Panc1 (cell line): Measurements from ENCODE around the gene NDUFV3. TPM values are rescaled to one million over a fixed set of nuclear protein-coding genes. Genes with fewer than 3 reads are reported as not detected.

Source experiments
- ATAC-seq: fragments of 200-7000 bp; cut with Tn5 transposase; 2 replicates; pipeline ENCODE4 v1.9.1; 2020; ENCODE audit warnings: mild to moderate bottlenecking, moderate library complexity
- BruUV-seq: library from RNA; stranded (reverse); fragments of 400-500 nt; replicated peaks from 2 replicates; lab custom pipeline; 2021; lab: Mats Ljungman, UMichigan
- CTCF ChIA-PET: fragments of 300-600 bp; sonication (Branson Sonifier 250); formaldehyde crosslinking; loops from one replicate; lab custom pipeline; 2022; ENCODE audit warnings: antibody characterized with exemption; lab: Charles Lee
- POLR2A ChIA-PET: fragments of 300-600 bp; sonication (Branson Sonifier 250); formaldehyde crosslinking; loops from one replicate; lab custom pipeline; 2022; ENCODE audit warnings: antibody characterized with exemption; lab: Charles Lee
- DNase-seq: peaks from one replicate; pipeline ENCODE4 v3.0.0-alpha.2; 2010; ENCODE audit warnings: low read depth, low spot score
- H3K27ac ChIP-seq: 2 replicates; pipeline ENCODE4 v1.5.1; 2011; ENCODE audit warnings: mild to moderate bottlenecking, low read length, inconsistent platforms
- H3K27me3 ChIP-seq: fragments of 200-500 bp; sonication (Bioruptor generic); 2 replicates; pipeline ENCODE4 v1.6.0; 2014; ENCODE audit warnings: low read length, inconsistent platforms; ENCODE audit not compliant: control insufficient read depth, insufficient read depth
- H3K36me3 ChIP-seq: fragments of 200-500 bp; sonication (Bioruptor generic); 2 replicates; pipeline ENCODE4 v1.5.1; 2014; ENCODE audit warnings: inconsistent platforms, mild to moderate bottlenecking, low read length, moderate library complexity; ENCODE audit not compliant: control insufficient read depth, insufficient read depth
- H3K4me1 ChIP-seq: 2 replicates; pipeline ENCODE4 v1.5.1; 2011; ENCODE audit warnings: inconsistent platforms, mild to moderate bottlenecking, low read length, moderate library complexity; ENCODE audit not compliant: control insufficient read depth, insufficient read depth
- H3K4me3 ChIP-seq, 2 experiments: 2 replicates each; pipeline ENCODE4 v1.5.1; 2011 to 2012; ENCODE audit warnings: low read depth in 2 of 2, low read length in 2 of 2, mild to moderate bottlenecking in 2 of 2, inconsistent platforms in 1 of 2, moderate library complexity in 1 of 2
- H3K9me3 ChIP-seq: fragments of 200-500 bp; sonication (Bioruptor generic); 2 replicates; pipeline ENCODE4 v1.5.1; 2014; ENCODE audit warnings: low read depth, mild to moderate bottlenecking, inconsistent platforms, low read length, moderate library complexity; ENCODE audit not compliant: control insufficient read depth, insufficient read depth
- POLR2AphosphoS5 ChIP-seq: IDR thresholded peaks from 2 replicates; pipeline ENCODE4 v1.6.1; 2012; ENCODE audit warnings: mild to moderate bottlenecking, low read depth, low read length, moderate library complexity
- SIN3A ChIP-seq: IDR thresholded peaks from 2 replicates; pipeline ENCODE4 v1.6.1; 2012; ENCODE audit warnings: low read depth, mild to moderate bottlenecking, low read length, moderate library complexity, borderline replicate concordance; ENCODE audit not compliant: insufficient read depth
- TCF7L2 ChIP-seq: IDR thresholded peaks from 2 replicates; pipeline ENCODE4 v1.6.1; 2011; ENCODE audit warnings: mild to moderate bottlenecking, low read depth, low read length, inconsistent platforms
- in situ Hi-C: cut with HindIII; loops from 2 replicates; pipeline ENCODE4 v1.10.0; 2016; ENCODE audit warnings: low sequenced_read_pairs, low pct_unique_long_range_greater_than_20kb
- intact Hi-C: fragments of 100-400 bp; cut with micrococcal nuclease; formaldehyde crosslinking; loops from one replicate; pipeline ENCODE4 v1.10.0; 2022; ENCODE audit not compliant: unreplicated experiment
- total RNA-seq: library from RNA; stranded (reverse); gene quantifications from one replicate; pipeline ENCODE4 v1.2.1, GENCODE V29; 2021; ENCODE audit not compliant: unreplicated experiment
- TF ChIP-seq, protein P1 (sequence below), 2 experiments: IDR thresholded peaks; 2 replicates each; pipeline ENCODE4 v1.6.1; 2011 to 2012; ENCODE audit warnings: low read depth in 2 of 2, control low read depth in 1 of 2, low read length in 1 of 2, mild to moderate bottlenecking in 1 of 2, moderate library complexity in 1 of 2; ENCODE audit not compliant: insufficient read depth in 1 of 2
- TF ChIP-seq, protein P2 (sequence below): fragments of 450-650 bp; IDR thresholded peaks from 2 replicates; pipeline ENCODE4 v1.5.1; 2017; ENCODE audit warnings: mild to moderate bottlenecking

The NDUFV3 gene
- total RNA-seq, 1 experiment from 2014 or later: 21.1 TPM

DNA sequence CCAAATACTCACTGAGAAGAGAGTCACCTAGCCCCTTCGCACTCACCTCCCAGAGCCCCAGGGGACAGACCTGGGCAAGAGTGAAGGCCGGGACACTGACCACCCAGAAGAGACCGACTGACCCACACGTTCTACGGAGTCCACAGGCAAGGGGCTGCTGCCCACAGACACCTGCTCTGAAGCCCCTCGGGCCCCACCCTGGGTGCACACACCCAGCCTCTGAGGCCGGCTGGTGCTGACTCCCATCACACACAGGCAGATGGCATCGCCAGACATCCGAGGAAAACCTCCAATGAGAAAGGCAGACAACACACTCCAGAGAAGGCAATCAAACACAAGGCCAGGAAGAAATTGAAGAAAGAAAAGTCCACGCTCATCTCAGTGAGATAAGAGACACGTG is 35.9 kb upstream of the NDUFV3 start:
- intact Hi-C loops (no loop called here), in situ Hi-C loops (no loop called here)

DNA sequence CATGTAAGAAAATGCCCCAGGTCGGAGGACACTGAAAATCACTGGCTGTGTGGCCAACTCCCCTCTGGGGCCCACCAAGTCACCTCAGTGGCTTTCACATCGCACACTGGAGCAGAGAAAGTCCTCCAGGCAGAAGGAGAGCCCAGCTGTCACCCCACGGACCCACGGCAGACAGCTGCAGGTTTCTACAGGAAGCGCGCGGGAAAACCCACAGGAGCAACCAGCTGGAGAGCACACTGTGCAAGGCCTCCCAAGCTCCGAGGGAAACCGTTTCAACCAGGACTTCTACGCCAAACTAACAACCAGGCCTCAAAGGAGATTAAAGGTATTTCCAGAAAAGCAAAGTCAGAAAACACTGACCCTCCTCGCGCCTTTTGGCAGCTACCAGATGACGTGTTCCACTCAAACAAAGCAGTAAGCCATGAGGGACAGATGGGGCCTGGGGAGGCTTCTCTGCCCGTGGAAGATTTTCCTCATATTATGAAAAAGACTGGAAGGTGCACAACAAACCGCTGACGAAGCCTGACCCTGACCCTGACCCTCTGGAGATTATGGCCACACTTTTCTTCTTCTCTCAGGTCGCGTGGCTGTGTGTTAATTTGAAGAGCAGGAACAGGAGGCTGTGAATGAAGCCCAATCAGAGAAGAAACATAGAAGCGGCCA is 34.8 kb upstream of the NDUFV3 start:
- BruUV-seq: no TSS peak
- intact Hi-C loops: no loop called here
- H3K27me3 ChIP-seq: no peaks in the 10 kb centered on the region
- no peak overlapping the region for H3K4me3 ChIP-seq
- CTCF ChIA-PET: no interaction called here
- ATAC-seq: no peak
- TF ChIP-seq POLR2AphosphoS5: no peak
- no peak for TF ChIP-seq SIN3A
- TF ChIP-seq, protein P1, sequence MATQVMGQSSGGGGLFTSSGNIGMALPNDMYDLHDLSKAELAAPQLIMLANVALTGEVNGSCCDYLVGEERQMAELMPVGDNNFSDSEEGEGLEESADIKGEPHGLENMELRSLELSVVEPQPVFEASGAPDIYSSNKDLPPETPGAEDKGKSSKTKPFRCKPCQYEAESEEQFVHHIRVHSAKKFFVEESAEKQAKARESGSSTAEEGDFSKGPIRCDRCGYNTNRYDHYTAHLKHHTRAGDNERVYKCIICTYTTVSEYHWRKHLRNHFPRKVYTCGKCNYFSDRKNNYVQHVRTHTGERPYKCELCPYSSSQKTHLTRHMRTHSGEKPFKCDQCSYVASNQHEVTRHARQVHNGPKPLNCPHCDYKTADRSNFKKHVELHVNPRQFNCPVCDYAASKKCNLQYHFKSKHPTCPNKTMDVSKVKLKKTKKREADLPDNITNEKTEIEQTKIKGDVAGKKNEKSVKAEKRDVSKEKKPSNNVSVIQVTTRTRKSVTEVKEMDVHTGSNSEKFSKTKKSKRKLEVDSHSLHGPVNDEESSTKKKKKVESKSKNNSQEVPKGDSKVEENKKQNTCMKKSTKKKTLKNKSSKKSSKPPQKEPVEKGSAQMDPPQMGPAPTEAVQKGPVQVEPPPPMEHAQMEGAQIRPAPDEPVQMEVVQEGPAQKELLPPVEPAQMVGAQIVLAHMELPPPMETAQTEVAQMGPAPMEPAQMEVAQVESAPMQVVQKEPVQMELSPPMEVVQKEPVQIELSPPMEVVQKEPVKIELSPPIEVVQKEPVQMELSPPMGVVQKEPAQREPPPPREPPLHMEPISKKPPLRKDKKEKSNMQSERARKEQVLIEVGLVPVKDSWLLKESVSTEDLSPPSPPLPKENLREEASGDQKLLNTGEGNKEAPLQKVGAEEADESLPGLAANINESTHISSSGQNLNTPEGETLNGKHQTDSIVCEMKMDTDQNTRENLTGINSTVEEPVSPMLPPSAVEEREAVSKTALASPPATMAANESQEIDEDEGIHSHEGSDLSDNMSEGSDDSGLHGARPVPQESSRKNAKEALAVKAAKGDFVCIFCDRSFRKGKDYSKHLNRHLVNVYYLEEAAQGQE (IDR thresholded peaks at IDR 0.05; ENCODE audit: insufficient read depth in 1 of 2, low read depth in 2 of 2, low read length in 1 of 2): no peak
- TF ChIP-seq, protein P2, sequence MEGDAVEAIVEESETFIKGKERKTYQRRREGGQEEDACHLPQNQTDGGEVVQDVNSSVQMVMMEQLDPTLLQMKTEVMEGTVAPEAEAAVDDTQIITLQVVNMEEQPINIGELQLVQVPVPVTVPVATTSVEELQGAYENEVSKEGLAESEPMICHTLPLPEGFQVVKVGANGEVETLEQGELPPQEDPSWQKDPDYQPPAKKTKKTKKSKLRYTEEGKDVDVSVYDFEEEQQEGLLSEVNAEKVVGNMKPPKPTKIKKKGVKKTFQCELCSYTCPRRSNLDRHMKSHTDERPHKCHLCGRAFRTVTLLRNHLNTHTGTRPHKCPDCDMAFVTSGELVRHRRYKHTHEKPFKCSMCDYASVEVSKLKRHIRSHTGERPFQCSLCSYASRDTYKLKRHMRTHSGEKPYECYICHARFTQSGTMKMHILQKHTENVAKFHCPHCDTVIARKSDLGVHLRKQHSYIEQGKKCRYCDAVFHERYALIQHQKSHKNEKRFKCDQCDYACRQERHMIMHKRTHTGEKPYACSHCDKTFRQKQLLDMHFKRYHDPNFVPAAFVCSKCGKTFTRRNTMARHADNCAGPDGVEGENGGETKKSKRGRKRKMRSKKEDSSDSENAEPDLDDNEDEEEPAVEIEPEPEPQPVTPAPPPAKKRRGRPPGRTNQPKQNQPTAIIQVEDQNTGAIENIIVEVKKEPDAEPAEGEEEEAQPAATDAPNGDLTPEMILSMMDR: no peak
- TF ChIP-seq TCF7L2: no peak
- no peak for DNase-seq
- H3K36me3 ChIP-seq: peaks cover 6% of the 10 kb centered on the region; the same call in 1 of the 2 replicates
- POLR2A ChIA-PET: no interaction called here
- no peaks in the 10 kb centered on the region for H3K9me3 ChIP-seq
- H3K4me1 ChIP-seq: no peaks in the 10 kb centered on the region
- no peak overlapping the region for H3K27ac ChIP-seq
- in situ Hi-C loops: no loop called here

More for the DNA sequence above, 35.9 kb upstream of the NDUFV3 start:
- H3K27ac ChIP-seq: no peak overlapping the region
- no peaks in the 10 kb centered on the region for H3K27me3 ChIP-seq
- peaks cover 3% of the 10 kb centered on the region; the same call in 1 of the 2 replicates for H3K36me3 ChIP-seq
- BruUV-seq: no TSS peak
- no peak for ATAC-seq
- H3K4me1 ChIP-seq: no peaks in the 10 kb centered on the region
- ChIA-PET CTCF (no interaction called here), POLR2A (no interaction called here)
- no peak for DNase-seq
- TF ChIP-seq POLR2AphosphoS5: no peak
- no peak for TF ChIP-seq SIN3A
- H3K9me3 ChIP-seq: no peaks in the 10 kb centered on the region
- H3K4me3 ChIP-seq: no peak overlapping the region
